ENCODE data around the gene VRK2.

DNA sequence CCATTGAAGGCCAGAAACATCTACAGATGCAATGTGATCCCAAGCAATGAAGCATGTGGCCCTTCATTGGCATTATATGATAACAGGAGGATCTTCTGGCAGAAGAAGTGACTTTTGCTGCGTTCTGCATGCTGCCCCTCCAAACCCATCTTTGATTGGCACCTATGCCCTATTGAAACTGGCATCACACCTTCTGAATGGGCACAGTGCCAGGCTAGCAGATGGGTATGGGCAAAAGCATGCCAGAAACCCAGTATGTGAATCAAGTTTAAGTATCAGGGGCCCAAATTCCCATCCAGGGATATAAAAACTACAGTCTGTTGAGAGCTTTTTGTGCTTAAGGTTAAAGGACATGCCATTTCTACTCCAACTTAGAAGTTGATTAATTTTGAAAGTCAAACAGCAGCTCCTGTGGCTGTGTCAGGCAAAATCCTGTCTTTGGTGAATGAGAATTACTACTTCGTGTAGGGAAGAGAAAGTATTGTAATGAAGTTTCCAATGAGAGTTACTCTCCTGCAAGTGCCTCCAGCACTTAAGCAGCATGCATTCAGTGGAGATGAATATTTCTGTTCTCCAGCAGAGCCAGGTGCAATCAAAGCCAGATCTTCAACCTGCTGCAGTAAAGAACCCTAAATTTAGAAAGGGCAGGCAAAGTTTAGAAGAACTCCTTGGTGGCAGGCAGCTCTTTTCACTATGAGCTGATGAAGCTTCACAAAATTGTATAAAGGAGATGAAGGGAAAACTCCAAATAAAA lies 8.6 kb downstream of the VRK2 start:
- TF ChIP-seq POLR2AphosphoS5 (IDR thresholded peaks at IDR 0.05) (no peak), POLR2A (IDR thresholded peaks at IDR 0.05) (no peak)
- TF ChIP-seq, protein P1, sequence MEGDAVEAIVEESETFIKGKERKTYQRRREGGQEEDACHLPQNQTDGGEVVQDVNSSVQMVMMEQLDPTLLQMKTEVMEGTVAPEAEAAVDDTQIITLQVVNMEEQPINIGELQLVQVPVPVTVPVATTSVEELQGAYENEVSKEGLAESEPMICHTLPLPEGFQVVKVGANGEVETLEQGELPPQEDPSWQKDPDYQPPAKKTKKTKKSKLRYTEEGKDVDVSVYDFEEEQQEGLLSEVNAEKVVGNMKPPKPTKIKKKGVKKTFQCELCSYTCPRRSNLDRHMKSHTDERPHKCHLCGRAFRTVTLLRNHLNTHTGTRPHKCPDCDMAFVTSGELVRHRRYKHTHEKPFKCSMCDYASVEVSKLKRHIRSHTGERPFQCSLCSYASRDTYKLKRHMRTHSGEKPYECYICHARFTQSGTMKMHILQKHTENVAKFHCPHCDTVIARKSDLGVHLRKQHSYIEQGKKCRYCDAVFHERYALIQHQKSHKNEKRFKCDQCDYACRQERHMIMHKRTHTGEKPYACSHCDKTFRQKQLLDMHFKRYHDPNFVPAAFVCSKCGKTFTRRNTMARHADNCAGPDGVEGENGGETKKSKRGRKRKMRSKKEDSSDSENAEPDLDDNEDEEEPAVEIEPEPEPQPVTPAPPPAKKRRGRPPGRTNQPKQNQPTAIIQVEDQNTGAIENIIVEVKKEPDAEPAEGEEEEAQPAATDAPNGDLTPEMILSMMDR (IDR thresholded peaks at IDR 0.05), result no peak
